Breast epithelium (tissue), 4 donors: ENCODE data around the gene INTS6. TPM values are rescaled to one million over a fixed set of nuclear protein-coding genes. Genes with fewer than 3 reads are reported as not detected.

Experiments
- DNase-seq, 2 donors: peaks; one replicate each; pipeline ENCODE4 v3.0.0-alpha.2; 2019; ENCODE audit warnings: low spot score in 2 of 2
- H3K27ac ChIP-seq, 2 donors: fragments of 200-600 bp; sonication (generic) in 1 of 2; one replicate each; pipeline ENCODE4 v1.5.1; 2016 to 2019; ENCODE audit warnings: mild to moderate bottlenecking in 1 of 2
- H3K27me3 ChIP-seq, 2 donors: fragments of 200-600 bp; sonication (generic) in 1 of 2; one replicate each; pipeline versions ENCODE4 v1.5.1 to v1.6.0; 2017 to 2019; ENCODE audit warnings: control low read depth in 1 of 2, mild to moderate bottlenecking in 1 of 2
- H3K36me3 ChIP-seq: fragments of 200-600 bp; one replicate; pipeline ENCODE4 v1.5.1; 2019
- H3K4me1 ChIP-seq, 2 donors: fragments of 200-600 bp; sonication (generic); one replicate each; pipeline ENCODE4 v1.5.1; 2016 to 2019; ENCODE audit warnings: control low read depth in 1 of 2
- H3K4me3 ChIP-seq, 3 donors: fragments of 200-600 bp; sonication (generic); 1 replicate in 2 of 3; 2 replicates in 1 of 3; pipeline ENCODE4 v1.5.1; 2016 to 2019; ENCODE audit warnings: mild to moderate bottlenecking in 3 of 3, moderate library complexity in 2 of 3
- H3K9me3 ChIP-seq, 2 donors: fragments of 200-600 bp; sonication (generic) in 1 of 2; one replicate each; pipeline ENCODE4 v1.5.1; 2016 to 2019; ENCODE audit warnings: control low read depth in 1 of 2
- CTCF ChIP-seq, 3 donors: fragments of 450-650 bp; IDR thresholded peaks; one replicate each; pipeline ENCODE4 v1.5.1; 2016 to 2017; ENCODE audit warnings: antibody characterized with exemption in 3 of 3, mild to moderate bottlenecking in 3 of 3, moderate library complexity in 3 of 3
- POLR2A ChIP-seq: fragments of 450-650 bp; IDR thresholded peaks from one replicate; pipeline ENCODE4 v1.6.1; 2016; ENCODE audit warnings: antibody characterized with exemption, mild to moderate bottlenecking, moderate library complexity
- POLR2AphosphoS5 ChIP-seq, 3 donors: sonication (generic); formaldehyde crosslinking; IDR thresholded peaks; one replicate each; pipeline ENCODE4 v1.6.1; 2017; ENCODE audit warnings: antibody characterized with exemption in 3 of 3
- intact Hi-C: fragments of 100-400 bp; cut with DNase I; formaldehyde crosslinking; loops from one replicate; pipeline ENCODE4 v1.15.1; 2023; ENCODE audit warnings: low total_unique reads
- total RNA-seq, 3 donors: library from RNA; depleted of rRNA; stranded (reverse); fragments of >200 nt; gene quantifications; one replicate each; pipeline ENCODE4 v1.1.0, GENCODE V29; 2016

Gene INTS6
- total RNA-seq, 3 donors from 2014 or later, result 31.2 to 76.7 (median 50.5) TPM

GRCh38 chr13:51331354-51331861 is 121.4 kb downstream of the INTS6 start:
- H3K27ac ChIP-seq, result no peak overlapping the region
- no peaks in the 10 kb centered on the region for H3K36me3 ChIP-seq
- no peak overlapping the region for H3K4me3 ChIP-seq
- no peaks in the 10 kb centered on the region for H3K9me3 ChIP-seq
- DNase-seq, result no peak
- H3K27me3 ChIP-seq, result no peaks in the 10 kb centered on the region
- intact Hi-C loops, result no loop called here
- TF ChIP-seq POLR2A (no peak), CTCF (IDR thresholded peaks at IDR 0.05) (no peak), POLR2AphosphoS5 (IDR thresholded peaks at IDR 0.05) (no peak)
- no peaks in the 10 kb centered on the region for H3K4me1 ChIP-seq

- Histone ChIP-seq H3K27me3 (no peaks in the 10 kb centered on the region), H3K36me3 (no peaks in the 10 kb centered on the region), H3K27ac (peak overlapping the region; percentile 32 to 33), H3K9me3 (no peaks in the 10 kb centered on the region), H3K4me1 (no peaks in the 10 kb centered on the region), H3K4me3 (no peak overlapping the region)
- TF ChIP-seq POLR2AphosphoS5 (IDR thresholded peaks at IDR 0.05), result no peak
- no peak for TF ChIP-seq POLR2A
- no peak for TF ChIP-seq CTCF (IDR thresholded peaks at IDR 0.05)
- intact Hi-C loops, result no loop called here
- DNase-seq, result peak in 1 of 2 donors; percentile 54
Observed at GRCh38 chr13:51330791-51331190, 122.0 kb downstream of the INTS6 start.

GRCh38 chr13:51329606-51330005 is 123.2 kb downstream of the INTS6 start:
- H3K4me3 ChIP-seq, result no peak overlapping the region
- TF ChIP-seq POLR2AphosphoS5 (IDR thresholded peaks at IDR 0.05) (no peak), CTCF (IDR thresholded peaks at IDR 0.05) (no peak), POLR2A (no peak)
- H3K27me3 ChIP-seq, result no peaks in the 10 kb centered on the region
- no peak for DNase-seq
- H3K36me3 ChIP-seq, result no peaks in the 10 kb centered on the region
- H3K9me3 ChIP-seq, result no peaks in the 10 kb centered on the region
- intact Hi-C loops, result no loop called here
- no peaks in the 10 kb centered on the region for H3K4me1 ChIP-seq
- no peak overlapping the region for H3K27ac ChIP-seq

- intact Hi-C loops, result no loop called here
Observed at GRCh38 chr13:51328488-51328887, 124.3 kb downstream of the INTS6 start.

GRCh38 chr13:51327961-51328360 is 124.9 kb downstream of the INTS6 start:
- H3K27me3 ChIP-seq, result no peaks in the 10 kb centered on the region

More at GRCh38 chr13:51328488-51328887, 124.3 kb downstream of the INTS6 start:
- TF ChIP-seq POLR2AphosphoS5 (IDR thresholded peaks at IDR 0.05) (no peak), CTCF (IDR thresholded peaks at IDR 0.05) (no peak), POLR2A (no peak)
- H3K4me3 ChIP-seq, result no peak overlapping the region
- H3K4me1 ChIP-seq, result no peaks in the 10 kb centered on the region
- H3K9me3 ChIP-seq, result no peaks in the 10 kb centered on the region
- no peak overlapping the region for H3K27ac ChIP-seq
- H3K36me3 ChIP-seq, result no peaks in the 10 kb centered on the region
- H3K27me3 ChIP-seq, result no peaks in the 10 kb centered on the region
- no peak for DNase-seq

More at GRCh38 chr13:51327961-51328360, 124.9 kb downstream of the INTS6 start:
- Histone ChIP-seq H3K9me3 (no peaks in the 10 kb centered on the region), H3K27ac (no peak overlapping the region), H3K4me1 (no peaks in the 10 kb centered on the region), H3K4me3 (no peak overlapping the region), H3K36me3 (no peaks in the 10 kb centered on the region)
- no peak for TF ChIP-seq POLR2A
- TF ChIP-seq POLR2AphosphoS5 (IDR thresholded peaks at IDR 0.05), result no peak
- TF ChIP-seq CTCF (IDR thresholded peaks at IDR 0.05), result no peak
- intact Hi-C loops, result no loop called here
- DNase-seq, result no peak
